Measurements from ENCODE around the gene HOXA9.

HOXA9 gene

GRCh38 chr7:27165089-27165995, at the start of gene HOXA9:
Gene HOXA9 (minus strand): TSS chr7:27165537. CDS start chr7:27165457, 80 bp downstream.
- no peak for DNase-seq (ENCODE audit: low read depth in 2 of 2)

- no peak for DNase-seq (ENCODE audit: low read depth in 2 of 2)
These were observed 49.1 kb upstream of the HOXA9 start for GRCh38 chr7:27214239-27214950.

DNA sequence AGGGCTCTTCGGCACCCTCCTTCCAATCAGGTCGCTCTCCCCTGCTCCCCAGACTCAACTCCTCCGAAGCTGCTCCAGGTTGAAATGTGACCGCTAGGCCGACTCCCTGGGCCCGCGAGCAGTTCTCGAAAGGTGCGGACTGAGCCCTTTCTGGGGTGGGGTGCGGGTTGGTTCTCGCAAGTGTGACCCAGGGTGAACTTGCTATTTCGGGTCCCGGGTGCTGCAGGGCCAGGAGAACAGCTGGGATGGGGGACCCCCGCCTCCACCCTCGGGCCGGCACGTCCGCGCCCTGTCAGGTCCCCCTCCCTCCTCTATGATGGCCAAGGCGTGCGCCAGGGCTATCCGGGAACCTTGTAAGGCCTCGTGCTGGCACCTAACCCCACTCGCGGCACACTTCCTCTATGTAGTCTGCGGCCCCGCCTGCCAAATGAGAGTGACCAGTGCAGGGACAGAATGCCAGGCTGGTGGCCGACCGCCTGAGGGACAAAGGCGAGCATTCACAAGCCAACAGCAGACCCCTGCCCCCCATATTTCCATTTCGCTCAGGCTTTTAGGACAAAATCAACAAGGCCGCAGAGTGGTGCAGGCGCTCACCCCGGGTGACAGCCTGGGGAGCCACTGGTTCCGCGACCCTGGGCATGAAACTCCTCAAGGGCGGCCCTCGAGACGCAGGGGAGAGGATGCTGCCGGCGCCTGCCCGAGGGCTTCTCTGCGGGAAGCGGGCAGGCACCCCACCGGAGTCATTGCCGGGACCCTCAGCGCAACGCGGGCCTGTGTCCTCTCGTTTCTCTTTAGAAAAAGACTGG, 48.3 kb upstream of the HOXA9 start:
- no peak for DNase-seq (ENCODE audit: low read depth in 2 of 2)

GRCh38 chr7:27212497-27213432, 47.4 kb upstream of the HOXA9 start:
- DNase-seq (ENCODE audit: low read depth in 2 of 2), result no peak

DNA sequence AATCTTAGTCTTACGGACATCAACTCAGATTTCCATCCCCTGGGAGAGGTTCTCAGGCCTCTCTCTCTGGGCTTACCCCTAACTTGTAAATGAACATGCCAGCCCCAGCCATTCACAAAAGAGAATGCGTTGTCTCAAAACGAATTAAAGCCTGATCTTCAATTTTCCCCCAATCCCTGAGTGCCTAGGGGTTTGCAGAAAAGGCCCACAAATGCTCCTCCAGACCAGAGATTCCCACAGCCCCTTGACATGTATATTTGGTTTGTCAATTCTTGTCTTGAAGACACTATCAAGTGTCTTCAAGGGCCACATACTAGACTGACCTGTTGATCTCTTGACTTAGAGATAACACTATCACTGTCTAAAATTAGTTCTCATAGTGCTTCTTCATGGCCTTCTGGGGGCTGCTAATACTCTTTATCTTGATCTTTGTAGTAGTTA, 46.4 kb upstream of the HOXA9 start:
- no peak for DNase-seq (ENCODE audit: low read depth in 2 of 2)

DNA sequence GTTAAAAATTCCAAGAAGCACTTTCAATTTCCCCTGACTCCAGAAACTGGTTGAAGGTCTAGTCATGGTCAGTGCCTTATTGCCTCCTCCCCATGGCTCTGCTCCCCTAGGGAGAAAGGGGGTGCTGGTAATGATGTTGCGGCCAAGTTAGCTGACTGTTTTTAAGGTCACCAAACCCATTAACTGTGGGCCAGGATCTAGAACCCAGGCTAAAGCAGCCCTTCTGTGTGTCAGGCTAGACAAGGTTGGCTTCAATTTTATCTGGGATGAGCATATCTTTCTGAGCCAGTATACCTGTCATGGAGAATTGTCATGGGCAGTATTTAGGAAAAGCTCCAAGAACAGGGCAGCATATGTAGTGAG, 45.7 kb upstream of the HOXA9 start:
- no peak for DNase-seq (ENCODE audit: low read depth in 2 of 2)

DNA sequence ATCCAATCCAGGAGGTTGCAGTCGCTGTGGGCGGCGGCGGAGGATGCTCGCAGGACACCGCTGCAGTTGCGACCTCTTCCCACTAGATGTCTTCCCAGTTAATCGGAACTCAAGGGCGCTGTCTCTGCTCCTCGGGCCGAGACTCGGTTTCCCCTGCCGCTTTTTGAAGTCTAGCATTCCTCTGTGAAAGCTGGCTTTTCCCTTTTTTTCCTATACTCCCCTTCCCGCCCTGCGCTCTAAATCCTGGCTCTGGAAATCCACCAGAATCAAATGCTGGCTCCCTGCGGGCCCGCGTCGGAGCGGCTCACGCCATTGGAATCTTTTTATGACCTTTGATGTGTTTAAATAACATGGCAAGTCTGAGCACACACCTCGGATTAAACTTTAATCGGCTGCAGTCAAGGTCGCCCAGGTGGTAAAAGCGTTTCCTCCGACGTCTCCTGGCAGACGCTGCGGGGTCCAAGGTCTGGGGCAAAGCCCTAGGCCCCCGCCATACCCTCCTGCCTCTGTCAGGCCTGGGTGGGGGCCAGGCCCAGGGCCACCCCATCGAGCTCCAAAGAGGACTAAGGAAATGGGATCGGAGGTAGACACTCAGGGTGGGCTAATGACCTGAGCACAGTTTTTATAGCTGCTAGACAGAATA, 45.2 kb upstream of the HOXA9 start:
- DNase-seq (ENCODE audit: low read depth in 2 of 2), result no peak

- DNase-seq (ENCODE audit: low read depth in 2 of 2), result no peak
These were observed 44.6 kb upstream of the HOXA9 start for GRCh38 chr7:27209933-27210440.

DNA sequence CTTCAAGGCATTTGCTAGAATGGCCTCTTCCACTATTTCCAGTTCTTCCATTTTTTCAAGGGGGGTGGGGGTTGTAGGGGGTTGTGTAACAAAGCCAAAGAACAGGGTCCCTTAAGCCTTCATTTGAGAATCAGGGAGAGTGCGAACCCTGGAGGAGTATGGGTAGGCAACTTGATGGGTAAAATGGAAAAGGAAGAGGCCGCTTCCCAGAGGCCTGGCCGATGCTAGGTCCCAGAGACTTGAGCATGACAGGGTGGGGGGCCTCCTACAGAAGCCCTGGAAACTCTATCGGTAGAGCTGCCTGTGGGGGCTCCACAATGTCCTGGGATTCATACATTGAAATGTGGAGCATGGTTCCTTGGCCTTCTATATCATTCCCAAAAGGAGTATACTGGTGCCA, 43.7 kb upstream of the HOXA9 start:
- no peak for DNase-seq (ENCODE audit: low read depth in 2 of 2)

- no peak for DNase-seq (ENCODE audit: low read depth in 2 of 2)
These were observed 42.1 kb upstream of the HOXA9 start for GRCh38 chr7:27207348-27207985.

- DNase-seq (ENCODE audit: low read depth in 2 of 2), result no peak
These were observed 40.3 kb upstream of the HOXA9 start for GRCh38 chr7:27205325-27206280.

DNA sequence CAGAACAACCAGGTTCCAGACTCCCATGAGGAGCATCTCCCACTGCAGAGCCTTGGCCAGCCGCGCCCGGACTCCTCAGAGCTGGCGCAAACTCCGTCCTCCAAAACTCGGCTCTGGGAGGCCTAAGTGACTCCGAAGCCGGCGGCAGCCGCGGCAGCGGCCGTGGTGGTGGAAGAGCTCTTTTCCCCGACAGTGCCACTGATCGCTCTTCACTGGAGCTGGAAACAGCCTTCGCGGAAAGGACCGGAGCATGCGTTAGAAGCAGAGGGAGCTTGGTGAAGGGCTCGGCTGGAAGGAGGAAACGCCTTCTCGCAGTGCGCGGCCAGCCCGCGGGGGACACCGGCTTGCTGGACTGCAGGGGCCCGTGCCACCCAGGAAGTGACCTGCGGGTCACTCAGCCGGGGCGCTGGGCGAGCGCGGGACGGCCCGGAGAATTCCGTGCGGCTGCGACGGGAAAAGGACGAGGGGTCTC, 39.5 kb upstream of the HOXA9 start:
- DNase-seq (ENCODE audit: low read depth in 2 of 2), result no peak

DNA sequence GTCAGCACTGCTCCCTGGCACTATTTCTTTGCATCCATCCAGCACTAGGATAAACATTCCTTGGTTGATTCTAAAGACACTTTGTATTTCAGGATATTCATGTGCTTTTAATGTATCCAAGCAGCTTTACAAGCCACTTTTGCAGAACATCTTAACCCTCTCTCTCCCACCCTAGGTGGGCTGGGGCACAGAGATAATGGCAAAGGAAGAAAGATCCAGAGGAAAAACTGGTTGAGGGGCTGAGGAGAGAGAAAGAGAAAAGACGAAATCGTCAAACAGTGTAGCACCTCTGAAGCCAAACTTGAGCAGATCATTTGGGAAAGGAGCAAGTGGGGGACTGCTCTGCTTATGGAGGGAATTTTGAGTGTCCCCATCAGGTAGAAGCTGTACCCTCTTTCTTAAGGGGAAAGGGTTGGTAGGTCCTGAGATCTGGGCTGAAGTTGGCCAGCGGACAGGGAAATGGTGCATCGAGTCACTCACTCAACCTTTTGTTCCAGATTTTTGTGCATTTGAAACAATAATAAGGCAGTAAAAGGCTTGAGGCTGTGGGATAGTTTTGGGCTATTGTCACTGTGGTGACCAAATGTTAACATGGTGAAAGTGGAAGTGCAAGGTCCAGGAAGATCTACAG, 38.7 kb upstream of the HOXA9 start:
- no peak for DNase-seq (ENCODE audit: low read depth in 2 of 2)

- DNase-seq (ENCODE audit: low read depth in 2 of 2), result no peak
These were observed 38.1 kb upstream of the HOXA9 start for GRCh38 chr7:27203365-27203953.

- DNase-seq (ENCODE audit: low read depth in 2 of 2), result no peak
These were observed 37.5 kb upstream of the HOXA9 start for GRCh38 chr7:27202862-27203134.

GRCh38 chr7:27202018-27202861, 36.9 kb upstream of the HOXA9 start:
- DNase-seq (ENCODE audit: low read depth in 2 of 2), result no peak

GRCh38 chr7:27201580-27202017, 36.3 kb upstream of the HOXA9 start:
- no peak for DNase-seq (ENCODE audit: low read depth in 2 of 2)

All from activated CD8-positive, alpha-beta memory T cell treated with anti-CD3 and anti-CD28 coated beads for 4 hours (primary cell).